ENCODE measurements around the gene ATP1A2.

DNA sequence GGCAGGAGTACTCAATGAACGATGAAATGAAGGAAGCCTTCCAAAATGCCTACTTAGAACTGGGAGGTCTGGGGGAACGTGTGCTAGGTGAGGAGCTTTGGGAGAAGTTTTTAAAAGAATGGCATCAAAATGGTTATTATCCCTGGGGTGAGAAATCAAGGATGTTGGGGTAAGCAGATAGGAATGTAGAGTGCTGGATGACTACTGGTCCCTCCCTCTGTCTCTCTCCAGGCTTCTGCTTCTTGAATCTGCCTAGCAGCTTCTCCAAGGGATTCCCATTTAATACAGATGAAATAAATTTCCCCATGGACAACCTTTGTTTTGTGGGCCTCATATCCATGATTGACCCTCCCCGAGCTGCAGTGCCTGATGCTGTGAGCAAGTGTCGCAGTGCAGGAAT is 55.8 kb downstream of the ATP1A2 start:
- TF ChIP-seq, protein P1, sequence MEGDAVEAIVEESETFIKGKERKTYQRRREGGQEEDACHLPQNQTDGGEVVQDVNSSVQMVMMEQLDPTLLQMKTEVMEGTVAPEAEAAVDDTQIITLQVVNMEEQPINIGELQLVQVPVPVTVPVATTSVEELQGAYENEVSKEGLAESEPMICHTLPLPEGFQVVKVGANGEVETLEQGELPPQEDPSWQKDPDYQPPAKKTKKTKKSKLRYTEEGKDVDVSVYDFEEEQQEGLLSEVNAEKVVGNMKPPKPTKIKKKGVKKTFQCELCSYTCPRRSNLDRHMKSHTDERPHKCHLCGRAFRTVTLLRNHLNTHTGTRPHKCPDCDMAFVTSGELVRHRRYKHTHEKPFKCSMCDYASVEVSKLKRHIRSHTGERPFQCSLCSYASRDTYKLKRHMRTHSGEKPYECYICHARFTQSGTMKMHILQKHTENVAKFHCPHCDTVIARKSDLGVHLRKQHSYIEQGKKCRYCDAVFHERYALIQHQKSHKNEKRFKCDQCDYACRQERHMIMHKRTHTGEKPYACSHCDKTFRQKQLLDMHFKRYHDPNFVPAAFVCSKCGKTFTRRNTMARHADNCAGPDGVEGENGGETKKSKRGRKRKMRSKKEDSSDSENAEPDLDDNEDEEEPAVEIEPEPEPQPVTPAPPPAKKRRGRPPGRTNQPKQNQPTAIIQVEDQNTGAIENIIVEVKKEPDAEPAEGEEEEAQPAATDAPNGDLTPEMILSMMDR (IDR thresholded peaks at IDR 0.05) = no peak
- no peak for TF ChIP-seq POLR2AphosphoS5 (IDR thresholded peaks at IDR 0.05)
